GM23248 (cell line): ENCODE results near the gene APOBEC3H.

Experiments
- EZH2 ChIP-seq: fragments of 200-600 bp; sonication (generic); IDR thresholded peaks from 2 replicates; pipeline ENCODE4 v1.6.1; 2018; ENCODE audit warnings: antibody characterized with exemption, mild to moderate bottlenecking; ENCODE audit not compliant: insufficient read depth, poor library complexity, severe bottlenecking
- EZH2phosphoT487 ChIP-seq: fragments of 200-600 bp; sonication (generic); IDR thresholded peaks from 2 replicates; pipeline ENCODE4 v1.6.1; 2018; ENCODE audit warnings: antibody characterized with exemption, moderate library complexity, mild to moderate bottlenecking, low read depth; ENCODE audit not compliant: insufficient read depth

GRCh38 chr22:39129746-39130145 is 32.7 kb downstream of the APOBEC3H start:
- no peak for TF ChIP-seq EZH2
- TF ChIP-seq EZH2phosphoT487: no peak
